Measurements from ENCODE around the gene MEI1.
"Not testable (repeated sequence)": the region's sequence is repeated elsewhere in the genome, so short reads cannot be mapped to it uniquely, and the experiment has no call there.

Gene MEI1

DNA sequence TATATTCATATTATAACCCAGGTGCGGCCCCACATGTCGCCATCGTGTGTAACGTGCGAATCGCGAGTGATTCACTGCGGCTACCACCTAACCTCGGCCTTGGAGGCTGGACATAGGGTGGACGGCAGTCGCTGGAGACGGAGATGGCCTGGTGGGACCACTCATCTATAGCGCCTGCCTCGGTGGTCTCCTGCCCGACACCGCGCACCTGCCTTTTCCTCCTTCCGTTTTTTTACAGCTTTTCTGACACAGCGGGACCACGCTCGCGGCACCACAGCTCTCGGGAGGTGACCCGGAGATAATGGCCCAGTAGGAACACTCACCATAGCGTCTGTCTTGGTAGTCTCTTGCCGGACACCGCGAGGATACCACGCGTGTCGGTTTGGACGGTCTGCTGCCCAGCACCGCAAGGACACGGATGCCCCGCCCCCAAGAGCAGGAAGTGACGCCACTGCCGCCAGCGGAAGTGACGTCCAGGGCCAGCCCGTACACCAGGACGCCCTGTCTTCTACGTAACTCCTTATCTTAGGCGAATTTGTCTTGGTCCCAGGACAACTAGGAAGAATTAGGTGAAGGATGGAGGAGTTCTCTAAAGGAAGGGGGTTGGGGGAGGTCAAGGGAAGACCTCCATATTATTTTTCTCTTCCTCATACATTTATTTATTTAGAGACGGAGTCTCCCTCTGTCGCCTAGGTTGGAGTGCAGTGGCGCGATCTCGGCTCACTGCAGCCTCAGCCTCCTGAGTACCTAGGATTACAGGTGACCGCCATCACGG is 17.1 kb upstream of the MEI1 start:
- peak; percentile 72 for DNase-seq (ENCODE audit: low read depth)

DNA sequence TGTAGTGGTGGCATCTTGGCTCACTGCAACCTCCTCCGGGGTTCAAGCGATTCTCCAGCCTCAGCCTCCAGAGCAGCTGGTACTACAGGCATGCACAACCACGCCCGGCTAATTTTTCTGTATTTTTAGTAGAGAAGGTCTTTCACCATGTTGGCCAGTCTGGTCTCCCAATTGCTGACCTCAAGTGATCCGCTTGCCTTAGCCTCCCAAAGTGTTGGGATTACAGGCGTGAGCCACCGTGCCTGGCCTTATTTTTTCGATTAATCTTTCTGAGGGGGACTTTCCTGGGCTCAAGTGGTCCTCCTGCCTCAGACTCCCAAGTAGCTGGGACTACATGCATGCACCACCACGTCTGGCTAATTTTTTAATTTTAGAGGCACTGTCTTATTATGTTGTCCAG is 16.3 kb upstream of the MEI1 start:
- no peak for DNase-seq (ENCODE audit: low read depth)

DNA sequence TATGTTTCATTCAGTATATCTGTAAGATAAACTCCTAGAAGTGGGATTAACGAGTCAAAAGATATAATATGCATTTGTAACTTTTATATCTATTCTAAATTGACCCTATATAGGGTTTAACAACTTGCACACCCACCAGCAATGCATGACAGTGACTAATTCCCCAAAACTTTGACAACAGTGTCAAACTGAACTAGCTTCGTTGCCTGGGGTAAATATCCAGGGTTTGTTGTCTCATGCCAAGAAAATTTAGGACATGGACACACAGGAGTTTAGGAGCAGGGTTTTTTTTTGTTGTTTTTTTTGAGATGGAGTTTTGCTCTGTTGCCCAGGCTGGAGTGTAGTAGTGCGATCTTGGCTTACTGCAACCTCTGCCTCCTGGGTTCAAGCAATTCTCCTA is 15.7 kb upstream of the MEI1 start:
- DNase-seq (ENCODE audit: low read depth) = no peak

DNA sequence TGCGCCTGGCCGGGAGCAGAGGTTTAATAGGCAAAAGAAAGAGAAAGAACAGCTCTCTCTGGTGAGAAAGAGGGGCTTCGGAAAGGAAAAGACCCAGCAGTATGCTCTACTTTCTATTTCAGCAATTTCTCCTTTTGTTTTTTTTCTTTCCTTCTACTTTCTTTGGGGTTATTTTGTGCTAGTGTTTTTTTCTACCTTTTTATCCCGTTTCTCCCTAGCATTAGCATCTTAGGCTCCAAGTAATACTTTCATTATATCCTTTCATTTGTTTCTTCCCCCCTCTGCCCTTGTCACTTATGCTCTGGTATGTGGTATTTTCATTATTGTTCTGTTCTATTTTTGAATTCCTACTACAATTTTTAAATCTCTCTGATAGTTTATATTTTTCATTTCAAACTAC is 15.1 kb upstream of the MEI1 start:
- no peak for DNase-seq (ENCODE audit: low read depth)

DNA sequence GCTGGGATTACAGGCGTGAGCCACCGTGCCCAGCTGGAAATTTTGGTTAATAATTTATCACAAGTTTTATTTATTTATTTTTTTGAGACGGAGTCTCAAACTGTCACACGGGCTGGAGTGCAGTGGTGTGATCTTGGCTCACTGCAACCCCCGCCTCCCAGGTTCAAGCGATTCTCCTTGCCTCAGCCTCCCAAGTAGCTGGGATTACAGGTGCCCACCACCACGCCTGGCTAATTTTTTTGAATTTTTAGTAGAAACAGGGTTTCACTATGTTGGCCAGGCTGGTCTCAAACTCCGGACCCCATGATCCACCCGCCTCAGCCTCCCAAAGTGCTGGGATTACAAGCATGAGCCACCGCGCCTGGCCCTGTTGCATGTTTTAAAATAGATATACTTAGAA is 12.4 kb upstream of the MEI1 start:
- not testable (repeated sequence) for DNase-seq (ENCODE audit: low read depth)

DNA sequence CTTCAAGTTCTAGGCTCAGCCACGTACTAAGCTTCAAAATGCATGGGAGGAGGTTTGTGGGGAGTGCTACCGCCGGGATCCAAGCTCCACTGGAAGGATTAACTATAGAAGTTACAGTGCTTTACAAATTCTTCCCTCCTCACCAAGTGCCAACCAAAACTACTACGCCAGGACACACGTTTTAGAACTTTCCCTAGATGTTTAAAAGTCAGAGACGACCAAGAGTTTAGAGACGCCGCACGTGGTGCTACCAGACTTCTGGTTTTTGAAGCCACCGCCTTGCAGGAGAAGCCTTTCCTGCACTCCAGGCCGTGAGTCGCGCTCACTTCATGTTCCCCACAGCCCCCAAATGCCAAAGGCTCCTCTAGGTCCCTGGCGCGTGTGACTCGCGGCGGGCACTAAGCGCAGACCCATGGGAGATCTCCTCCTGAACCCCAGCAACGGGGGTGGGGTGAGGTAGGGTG is 11.4 kb upstream of the MEI1 start:
- DNase-seq (ENCODE audit: low read depth) = no peak

DNA sequence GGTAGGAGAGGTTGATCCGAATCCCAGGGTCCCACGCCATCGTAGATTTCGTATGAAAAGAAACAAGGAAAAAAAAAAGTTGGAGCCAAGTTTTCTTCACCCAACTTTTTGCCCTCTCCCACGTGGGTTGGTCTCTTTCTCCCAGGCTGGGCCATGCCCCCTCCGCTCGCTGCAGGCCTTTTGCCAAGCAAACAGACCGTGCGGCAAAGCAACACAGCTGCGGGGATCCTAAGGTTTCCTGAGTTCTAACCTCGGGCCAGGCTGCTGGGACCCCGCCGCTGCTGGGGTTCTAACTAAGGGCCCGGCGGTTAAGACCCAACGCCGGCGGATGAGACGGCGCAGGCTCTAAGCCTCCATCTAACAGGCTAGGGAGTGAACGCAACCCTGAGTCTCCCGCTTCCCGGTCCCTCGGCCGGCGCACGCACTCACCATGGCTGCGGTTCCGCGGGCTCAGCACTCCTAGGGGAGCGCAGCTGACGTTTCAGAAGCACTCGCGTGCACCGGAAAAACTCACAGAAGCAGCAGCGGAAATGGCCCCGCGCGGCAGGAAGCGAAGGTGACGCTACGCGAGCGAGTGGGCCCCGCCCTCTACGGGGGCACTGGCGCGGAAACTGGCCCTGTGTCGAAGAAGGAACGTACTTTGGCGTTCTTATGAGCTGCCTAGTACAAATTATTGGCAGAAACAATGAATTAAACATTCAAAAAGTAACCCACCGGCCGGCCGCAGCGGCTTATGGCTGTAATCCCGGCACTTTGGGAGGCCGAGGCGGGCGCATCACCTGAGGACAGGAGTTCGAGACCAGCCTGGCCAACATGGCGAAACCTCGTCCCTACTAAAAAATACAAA is 10.7 kb upstream of the MEI1 start, which contains the start of gene SNU13:
TSS of gene SNU13 (minus strand) at position 503 of the 847 bp plus-strand sequence. CDS start at position 432, 71 bp downstream.
- peak; percentile 69 for DNase-seq (ENCODE audit: low read depth)

DNA sequence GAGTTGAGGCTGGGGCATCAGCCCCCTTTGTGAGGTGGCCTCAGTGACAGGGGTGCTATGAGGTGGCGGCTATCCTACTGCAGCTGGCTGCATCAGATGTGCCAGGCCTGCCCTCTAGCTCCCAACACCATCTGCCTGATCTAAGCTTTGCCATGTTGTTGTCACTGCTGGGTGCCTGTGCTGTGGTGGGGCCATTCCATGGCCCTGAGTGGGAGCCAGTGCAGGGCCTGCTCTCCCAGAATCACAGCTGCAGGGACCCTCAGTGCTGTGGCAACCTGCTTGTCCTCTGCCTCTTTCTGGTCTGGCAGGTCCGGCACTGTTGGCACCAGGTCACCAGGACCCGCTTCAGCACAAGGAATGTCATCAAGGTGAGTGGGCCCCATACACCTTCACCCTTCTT is 8.8 kb upstream of the MEI1 start:
- no peak for DNase-seq (ENCODE audit: low read depth)

DNA sequence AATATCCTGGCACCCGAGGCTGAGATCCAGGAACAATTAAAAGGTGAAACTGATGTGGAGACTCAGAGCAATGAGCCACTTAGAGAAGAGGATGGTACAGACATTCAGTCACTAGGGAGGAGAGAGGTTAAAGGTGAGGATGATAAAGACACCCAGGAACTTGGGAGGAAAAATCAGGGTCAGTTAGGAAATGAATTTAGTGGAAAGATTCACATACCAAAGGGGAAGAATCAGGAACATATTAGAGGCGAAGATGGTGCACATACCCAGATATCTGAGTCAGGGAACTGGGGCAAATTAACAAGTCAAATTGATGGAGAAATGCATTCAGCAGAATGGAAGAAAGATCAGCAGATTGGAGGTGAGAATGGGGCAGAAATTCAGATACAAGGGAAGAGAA is 4.1 kb upstream of the MEI1 start:
- DNase-seq (ENCODE audit: low read depth) = no peak

DNA sequence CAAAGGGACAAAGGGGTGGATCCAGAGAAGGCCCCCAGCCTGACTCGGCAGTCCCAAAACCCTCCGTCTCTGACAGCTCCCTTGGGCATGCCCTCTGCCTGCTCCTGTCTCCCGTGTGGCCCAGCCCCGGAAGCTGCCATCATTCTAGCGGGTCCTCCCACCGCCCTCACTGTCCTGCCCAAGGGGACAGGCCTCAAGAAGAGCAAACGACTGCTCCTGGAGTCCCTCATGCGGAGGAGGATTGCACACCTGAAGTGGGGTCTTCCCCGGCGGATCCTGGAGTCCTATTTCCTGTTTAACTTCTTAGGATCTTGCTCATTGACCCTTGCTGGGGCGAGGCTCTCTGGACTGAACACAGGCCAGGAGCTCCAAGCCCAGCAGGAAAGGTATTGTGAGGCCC is 2.6 kb upstream of the MEI1 start:
- no peak for DNase-seq (ENCODE audit: low read depth)

DNA sequence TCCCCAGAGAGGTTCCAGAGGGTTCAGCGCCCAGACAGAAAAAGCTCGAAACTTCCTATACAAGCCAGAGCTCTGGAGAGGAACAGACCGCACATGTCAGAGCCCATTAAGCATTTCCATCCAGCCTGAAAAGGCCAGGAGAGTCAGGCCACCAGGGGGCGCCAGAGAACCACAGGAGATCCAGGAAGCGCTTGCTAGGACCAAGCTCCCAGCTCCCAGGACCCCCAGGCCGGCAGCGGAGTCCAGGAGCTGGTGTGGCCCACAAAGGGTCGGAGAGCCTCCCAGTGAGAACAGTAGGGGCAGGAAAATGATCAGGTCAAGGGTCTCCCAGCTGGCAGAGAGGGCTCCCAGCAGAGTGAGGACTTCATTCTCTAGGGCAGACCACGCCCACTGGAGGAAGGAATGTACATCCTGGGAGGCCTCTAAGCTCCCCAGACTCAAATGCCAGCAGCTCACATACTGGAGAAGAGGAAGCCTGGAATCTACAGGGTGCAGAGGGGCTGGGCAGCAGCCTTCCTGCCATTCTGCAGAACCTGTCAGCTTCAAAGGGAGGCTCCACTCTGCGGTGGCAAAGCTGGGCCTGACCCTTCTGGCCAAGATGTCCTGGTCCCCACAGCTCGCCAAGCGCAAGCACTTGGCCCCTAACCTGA is 2.1 kb upstream of the MEI1 start:
- DNase-seq (ENCODE audit: low read depth) = peak; percentile 74

DNA sequence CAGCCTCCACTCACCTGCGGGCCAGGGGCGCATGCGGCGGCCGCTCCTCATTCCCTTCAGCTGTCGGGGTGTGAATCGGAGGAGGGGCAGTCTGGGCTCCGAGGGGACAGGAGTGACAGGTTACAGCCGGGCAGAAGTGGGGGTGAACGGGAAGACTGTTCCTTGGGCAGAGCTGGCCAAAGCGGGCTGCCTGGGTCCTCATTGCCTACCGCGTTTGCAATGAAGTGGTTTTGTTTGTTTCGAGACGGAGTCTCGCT is 733 bp downstream of the MEI1 start:
- no peak for DNase-seq (ENCODE audit: low read depth)

DNA sequence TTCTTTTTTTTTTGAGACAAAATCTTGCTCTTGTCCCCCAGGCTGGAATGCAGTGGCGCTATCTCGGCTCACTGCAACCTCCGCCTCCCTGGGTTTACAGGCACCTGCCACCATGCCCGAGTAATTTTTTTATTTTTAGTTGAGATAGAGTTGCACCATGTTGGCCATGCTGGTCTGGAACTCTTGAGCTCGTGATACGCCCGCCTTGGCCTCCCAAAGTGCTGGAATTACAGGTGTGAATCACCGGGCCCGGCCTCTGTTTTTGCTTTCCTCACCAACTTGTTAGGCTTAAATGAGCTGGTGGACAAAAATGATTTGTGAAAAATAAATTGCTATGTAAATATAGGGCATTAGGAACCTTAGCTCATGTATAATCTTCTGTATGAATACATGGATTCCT is 3.5 kb downstream of the MEI1 start:
- no peak for DNase-seq (ENCODE audit: low read depth)

DNA sequence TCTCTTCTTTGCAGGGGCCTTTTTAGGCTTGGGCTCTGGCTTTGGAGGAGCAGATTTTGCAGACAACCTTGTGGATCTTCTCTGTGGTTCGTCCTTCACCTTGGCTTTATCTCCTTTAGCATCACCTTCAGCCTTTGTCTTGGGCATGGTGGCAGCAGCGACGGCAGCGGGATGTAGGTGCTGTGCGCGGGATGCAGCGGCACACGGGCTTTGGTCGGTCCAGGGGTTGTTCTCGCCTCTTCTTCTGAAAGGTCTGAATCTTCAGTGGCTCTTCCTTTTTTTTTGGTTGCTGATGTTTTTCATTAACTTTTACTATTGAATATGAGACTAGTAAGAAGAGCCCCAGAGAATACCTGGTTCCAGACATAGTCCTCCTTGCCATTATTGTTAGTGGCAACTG is 10.0 kb downstream of the MEI1 start:
- no peak for DNase-seq (ENCODE audit: low read depth)

DNA sequence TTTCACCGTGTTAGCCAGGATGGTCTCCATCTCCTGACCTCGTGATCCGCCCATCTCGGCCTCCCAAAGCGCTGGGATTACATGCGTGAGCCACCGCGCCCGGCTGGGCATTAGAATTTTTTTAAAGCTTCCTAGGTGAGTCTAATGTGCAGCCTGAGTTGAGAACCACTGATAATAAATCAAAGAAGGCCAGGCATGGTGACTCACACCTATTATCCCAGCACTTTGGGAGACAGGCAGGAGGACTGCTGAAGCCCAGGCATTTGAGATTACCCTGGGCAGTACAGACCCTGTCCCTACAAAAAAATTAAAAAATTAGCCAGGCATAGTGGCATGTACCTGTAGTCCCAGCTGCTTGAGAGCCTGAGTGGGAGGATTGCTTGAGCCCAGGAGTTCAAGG is 13.7 kb downstream of the MEI1 start:
- DNase-seq (ENCODE audit: low read depth) = no peak

DNA sequence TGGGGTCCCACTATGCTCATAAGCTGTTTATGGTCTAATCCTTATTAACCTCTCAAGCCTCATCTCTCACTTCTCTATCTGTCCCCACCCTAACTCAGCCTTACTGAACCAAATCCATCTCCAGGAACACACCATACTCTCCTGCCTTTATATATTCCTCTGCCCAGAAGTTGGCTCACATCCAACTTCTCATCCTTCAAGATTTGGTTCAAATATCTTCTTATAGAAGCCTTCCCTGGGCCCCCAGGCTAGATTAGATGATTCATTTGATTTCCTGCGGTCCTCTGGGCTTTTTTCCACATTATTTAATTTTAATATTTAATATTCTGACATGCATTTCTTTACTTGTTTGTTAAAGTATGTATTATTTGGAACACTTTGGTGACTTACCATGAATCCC is 23.2 kb downstream of the MEI1 start:
- DNase-seq (ENCODE audit: low read depth) = no peak

DNA sequence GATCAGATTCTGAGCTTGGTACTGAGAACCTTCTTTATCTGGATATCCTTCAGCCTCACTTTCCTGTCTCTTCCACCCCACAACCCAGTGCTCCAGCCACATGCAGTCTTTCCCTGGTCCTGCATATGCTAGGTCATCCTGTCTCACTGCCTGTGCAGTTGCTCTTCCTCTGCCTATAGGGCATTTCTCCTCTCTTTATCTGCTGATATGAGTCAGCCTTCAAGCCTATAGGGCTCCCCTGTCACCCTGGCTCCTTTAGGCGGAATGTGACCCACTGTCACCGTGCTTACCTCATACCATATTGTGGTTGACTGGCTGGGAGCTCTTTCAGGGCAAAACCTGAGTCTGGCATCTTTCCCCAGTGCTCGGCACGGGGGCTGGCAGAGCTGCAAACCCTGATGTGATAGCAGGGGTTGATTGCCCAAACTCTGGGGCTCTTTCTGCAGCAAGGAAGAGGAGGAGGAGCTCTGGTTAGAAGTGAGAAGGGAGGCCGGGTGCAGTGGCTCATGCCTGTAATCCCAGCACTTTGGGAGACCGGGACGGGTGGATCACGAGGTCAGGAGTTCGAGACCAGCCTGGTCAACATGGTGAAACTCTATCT is 26.3 kb downstream of the MEI1 start:
- no peak for DNase-seq (ENCODE audit: low read depth)

DNA sequence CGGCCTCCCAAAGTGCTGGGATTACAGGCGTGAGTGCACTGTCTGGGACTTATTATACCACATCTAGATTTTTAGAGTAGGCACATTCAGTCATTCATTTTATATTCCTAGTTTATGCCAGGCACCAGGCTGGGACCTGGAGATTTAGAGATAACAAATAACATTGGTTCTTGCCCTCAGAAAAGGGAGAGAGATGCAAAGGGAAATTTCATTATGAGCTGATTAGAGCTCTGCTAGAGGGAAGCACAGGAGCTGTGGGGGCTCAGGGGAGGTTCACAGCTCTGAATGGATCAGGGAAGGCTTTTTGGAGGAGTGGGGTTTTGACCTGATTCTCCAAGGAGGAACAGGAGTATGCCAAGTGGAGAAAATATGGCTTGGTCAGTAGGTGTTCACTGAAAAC is 32.3 kb downstream of the MEI1 start:
- DNase-seq (ENCODE audit: low read depth) = no peak

DNA sequence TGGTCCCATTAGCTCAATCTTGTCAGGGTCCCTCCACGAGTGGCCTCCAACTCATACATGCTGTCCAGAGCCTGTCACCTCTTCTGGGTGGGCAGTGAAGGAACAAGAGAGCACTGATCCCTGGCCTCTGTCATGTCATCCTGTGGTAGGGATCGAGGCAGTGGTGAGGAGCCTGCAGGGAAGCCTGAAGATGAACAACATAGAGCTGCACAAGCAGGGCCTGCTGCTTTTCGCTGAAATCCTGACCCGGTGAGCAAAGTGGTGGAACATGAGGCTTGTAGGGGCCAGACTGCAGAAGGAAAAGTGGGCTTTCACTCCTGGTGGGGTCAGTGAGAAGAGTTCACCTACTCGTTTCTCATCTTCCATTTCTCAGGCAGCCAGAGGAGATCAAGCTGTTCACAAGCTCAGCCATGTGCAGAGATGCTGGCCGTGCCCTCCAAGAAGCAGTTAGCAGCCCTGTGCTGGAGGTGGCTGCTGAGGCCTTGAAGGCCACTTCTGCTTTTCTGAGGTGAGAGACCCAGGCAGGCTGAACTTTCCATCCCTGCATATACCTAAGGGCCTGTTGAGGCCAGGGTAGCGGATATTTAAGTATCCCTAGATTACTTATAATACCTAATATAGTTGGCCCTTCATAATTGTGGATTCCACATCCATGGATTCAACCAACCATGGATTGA is 32.9 kb downstream of the MEI1 start:
- DNase-seq (ENCODE audit: low read depth) = no peak

DNA sequence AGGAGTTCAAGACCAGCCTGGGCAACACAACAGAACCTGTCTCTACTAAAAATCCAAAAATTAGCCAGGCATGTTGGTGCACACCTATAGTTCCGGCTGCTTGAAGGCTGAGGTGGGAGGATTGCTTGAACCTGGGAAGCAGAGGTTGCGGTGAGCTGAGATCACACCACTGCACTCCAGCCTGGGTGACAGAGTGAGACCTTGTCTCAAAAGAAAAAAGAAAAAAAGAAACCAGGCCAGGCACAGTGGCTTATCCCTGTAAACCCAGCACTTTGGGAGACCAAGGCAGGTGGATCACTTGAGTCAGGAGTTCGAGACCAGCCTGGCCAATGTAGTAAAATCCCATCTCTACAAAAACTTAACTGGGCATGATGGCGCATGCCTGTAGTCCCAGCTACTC is 33.9 kb downstream of the MEI1 start:
- not testable (repeated sequence) for DNase-seq (ENCODE audit: low read depth)

DNA sequence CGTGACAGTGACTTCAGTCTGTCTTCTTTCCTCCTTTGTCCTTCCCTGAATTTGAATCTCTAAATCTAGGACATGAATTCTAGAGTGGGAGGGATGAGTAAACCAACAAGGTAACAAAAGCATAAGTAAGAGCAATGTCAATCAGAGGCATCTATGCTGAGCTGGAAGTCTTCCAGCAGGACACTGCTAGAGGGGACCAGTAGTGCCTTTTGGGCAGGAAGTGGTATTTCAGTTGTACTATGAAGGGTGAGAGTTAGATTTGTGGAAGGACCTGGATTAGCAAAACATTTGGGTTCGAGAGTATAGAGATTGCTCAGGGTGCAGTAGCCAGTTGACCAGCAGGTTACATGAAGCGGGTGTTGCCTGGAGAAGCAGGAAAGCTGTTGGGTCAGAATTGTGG is 40.3 kb downstream of the MEI1 start:
- DNase-seq (ENCODE audit: low read depth) = no peak

DNA sequence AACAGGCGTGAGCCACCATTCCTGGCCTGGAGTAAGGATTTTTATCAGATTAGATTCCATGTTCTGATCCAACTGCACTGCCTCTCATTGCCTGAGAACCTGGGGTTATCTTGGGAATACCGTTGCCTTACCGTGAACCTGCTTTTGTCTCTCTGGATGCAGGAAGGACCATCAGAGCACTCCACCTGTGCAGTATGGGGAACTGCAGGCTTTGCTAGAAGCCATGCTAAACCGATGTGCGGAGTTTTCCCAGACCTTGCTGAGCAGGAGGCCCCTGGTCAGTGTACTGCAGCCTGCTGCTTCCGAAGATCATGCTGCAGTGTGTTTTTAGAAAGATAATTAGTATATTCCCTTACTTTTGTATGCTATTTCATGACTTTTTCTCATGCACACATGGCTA is 43.6 kb downstream of the MEI1 start:
- DNase-seq (ENCODE audit: low read depth) = no peak
